Neural cell (in vitro differentiated cells): Measurements from ENCODE around the gene INPP4B. TPM values are rescaled to one million over a fixed set of nuclear protein-coding genes. Genes with fewer than 3 reads are reported as not detected.

Source experiments
- H2AFZ ChIP-seq: fragments of 200-600, 300-800 bp; sonication (generic), shearing (Covaris generic); 2 replicates; pipeline ENCODE4 v1.6.0; 2014; ENCODE audit warnings: low read depth, mild to moderate bottlenecking, antibody characterized with exemption, low read length, moderate library complexity
- H3F3A ChIP-seq: fragments of 200-600 bp; shearing (Covaris generic); 2 replicates; pipeline ENCODE4 v1.6.1; 2016; ENCODE audit warnings: mild to moderate bottlenecking, moderate library complexity, mixed read lengths, antibody characterized with exemption, low read length; ENCODE audit not compliant: insufficient read depth, poor library complexity, severe bottlenecking
- H3K27ac ChIP-seq: fragments of 200-600, 300-800 bp; sonication (generic), shearing (Covaris generic); 2 replicates; pipeline ENCODE4 v1.5.1; 2014; ENCODE audit warnings: mild to moderate bottlenecking, low read length, moderate library complexity
- H3K27me3 ChIP-seq: fragments of 300-800, 200-600 bp; sonication (generic), shearing (Covaris generic); 2 replicates; pipeline ENCODE4 v1.6.0; 2014; ENCODE audit warnings: mild to moderate bottlenecking, low read depth, low read length, moderate library complexity; ENCODE audit not compliant: insufficient read depth
- H3K36me3 ChIP-seq: fragments of 300-800, 200-600 bp; sonication (generic), shearing (Covaris generic); 2 replicates; pipeline ENCODE4 v1.5.1; 2014; ENCODE audit warnings: mild to moderate bottlenecking, antibody characterized with exemption, low read length, moderate library complexity; ENCODE audit not compliant: insufficient read depth
- H3K4me2 ChIP-seq: fragments of 300-800, 200-600 bp; sonication (generic), shearing (Covaris generic); 2 replicates; pipeline ENCODE4 v1.6.0; 2014; ENCODE audit warnings: mild to moderate bottlenecking, low read length
- H3K4me3 ChIP-seq: fragments of 300-800, 200-600 bp; sonication (generic), shearing (Covaris generic); 2 replicates; pipeline ENCODE4 v1.5.1; 2014; ENCODE audit warnings: mild to moderate bottlenecking, low read length, moderate library complexity
- H3K79me2 ChIP-seq: fragments of 200-600 bp; shearing (Covaris generic); replicated peaks from 2 replicates; pipeline ENCODE4 v1.6.0; 2014; ENCODE audit warnings: mild to moderate bottlenecking, low read length, moderate library complexity; ENCODE audit not compliant: insufficient read depth
- H3K9ac ChIP-seq: fragments of 300-800, 200-600 bp; sonication (generic), shearing (Covaris generic); 2 replicates; pipeline ENCODE4 v1.6.1; 2016; ENCODE audit warnings: mild to moderate bottlenecking, low read length, mixed read lengths
- H3K9me2 ChIP-seq: fragments of 200-600 bp; shearing (Covaris generic); 2 replicates; pipeline ENCODE4 v1.6.1; 2016; ENCODE audit warnings: mild to moderate bottlenecking, low read length, mixed read lengths; ENCODE audit not compliant: insufficient read depth
- H3K9me3 ChIP-seq: fragments of 200-600, 300-800 bp; sonication (generic), shearing (Covaris generic); 2 replicates; pipeline ENCODE4 v1.6.1; 2016; ENCODE audit warnings: mild to moderate bottlenecking, mixed run types, low read length, moderate library complexity, mixed read lengths
- H4K20me1 ChIP-seq: fragments of 200-600 bp; shearing (Covaris generic); 2 replicates; pipeline ENCODE4 v1.6.1; 2016; ENCODE audit warnings: mild to moderate bottlenecking, mixed run types; ENCODE audit not compliant: insufficient read depth
- EP300 ChIP-seq: fragments of 450-650 bp; conservative IDR thresholded peaks from 2 replicates; pipeline ENCODE4 v1.6.1; 2014; ENCODE audit warnings: antibody characterized with exemption, mild to moderate bottlenecking, moderate library complexity; ENCODE audit not compliant: poor library complexity, severe bottlenecking
- EZH2 ChIP-seq: fragments of 200-600, 300-800 bp; shearing (Covaris generic), sonication (generic); IDR thresholded peaks from 2 replicates; pipeline ENCODE4 v1.6.1; 2014; ENCODE audit warnings: antibody characterized with exemption, low read length, borderline replicate concordance, mild to moderate bottlenecking; ENCODE audit not compliant: insufficient read depth, poor library complexity, severe bottlenecking
- MXI1 ChIP-seq: fragments of 450-650 bp; conservative IDR thresholded peaks from 2 replicates; pipeline ENCODE4 v1.6.1; 2014; ENCODE audit warnings: antibody characterized with exemption, mild to moderate bottlenecking; ENCODE audit not compliant: poor library complexity, severe bottlenecking
- POLR2AphosphoS5 ChIP-seq: IDR thresholded peaks from 2 replicates; pipeline ENCODE4 v1.6.1; 2012
- RAD21 ChIP-seq: fragments of 450-650 bp; conservative IDR thresholded peaks from 2 replicates; pipeline ENCODE4 v1.6.1; 2014; ENCODE audit warnings: antibody characterized with exemption, mild to moderate bottlenecking, moderate library complexity
- SMC3 ChIP-seq: fragments of 450-650 bp; conservative IDR thresholded peaks from 2 replicates; pipeline ENCODE4 v1.6.1; 2014; ENCODE audit warnings: antibody characterized with exemption, mild to moderate bottlenecking, moderate library complexity; ENCODE audit not compliant: poor library complexity
- TAF1 ChIP-seq: IDR thresholded peaks from 2 replicates; pipeline ENCODE4 v1.6.1; 2012; ENCODE audit warnings: low read depth
- polyA plus RNA-seq: library from polyadenylated mRNA; depleted of rRNA; stranded (reverse); fragments of >200 nt; gene quantifications from 2 replicates; pipeline ENCODE4 v1.2.3, GENCODE V29; 2014
- TF ChIP-seq, protein P1 (sequence below): fragments of 450-650 bp; IDR thresholded peaks from 2 replicates; pipeline ENCODE4 v1.5.1; 2014; ENCODE audit warnings: antibody characterized with exemption, mild to moderate bottlenecking, moderate library complexity; ENCODE audit not compliant: poor library complexity, severe bottlenecking
- TF ChIP-seq, protein P2 (sequence below): IDR thresholded peaks from 2 replicates; pipeline ENCODE4 v1.6.1; 2012; ENCODE audit warnings: borderline replicate concordance

INPP4B gene
- polyA plus RNA-seq, 1 donor from 2014 or later: 0.30 TPM

DNA sequence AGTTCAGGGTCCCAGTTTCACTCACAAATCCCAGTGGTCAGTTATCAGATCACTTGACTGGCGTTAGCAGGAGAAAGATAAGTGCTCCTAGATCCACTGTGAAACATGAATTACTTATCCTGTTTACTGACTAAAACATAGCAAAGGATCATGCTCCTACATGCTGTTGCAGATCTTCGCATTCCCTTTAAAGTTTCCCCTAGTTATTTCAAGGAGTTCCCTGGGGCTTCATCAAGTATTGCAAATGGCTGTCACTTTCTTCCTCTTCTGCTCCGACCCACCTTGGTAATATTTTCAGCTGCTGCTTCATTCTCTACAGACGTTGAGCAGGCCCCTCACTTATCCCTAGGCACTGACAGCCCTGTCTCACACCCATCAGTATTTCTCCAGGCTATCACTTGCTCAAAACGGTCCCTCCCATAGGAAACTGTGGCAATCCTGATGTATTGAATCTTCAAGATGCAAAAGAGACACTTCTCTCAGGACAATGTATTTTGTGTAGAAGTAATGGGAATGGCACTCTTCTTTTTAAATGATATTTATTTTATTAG is 466.0 kb downstream of the INPP4B start:
- no peak overlapping the region for H3K4me2 ChIP-seq
- H3K27ac ChIP-seq: no peak overlapping the region
- H3F3A ChIP-seq: no peaks in the 10 kb centered on the region
- no peak overlapping the region for H3K9ac ChIP-seq
- H3K9me3 ChIP-seq: no peaks in the 10 kb centered on the region
- H2AFZ ChIP-seq: no peak overlapping the region
- no peaks in the 10 kb centered on the region for H3K79me2 ChIP-seq
- H3K36me3 ChIP-seq: no peaks in the 10 kb centered on the region
- no peaks in the 10 kb centered on the region for H3K9me2 ChIP-seq
- H4K20me1 ChIP-seq: no peaks in the 10 kb centered on the region
- H3K4me3 ChIP-seq: no peak overlapping the region
- TF ChIP-seq EP300: no peak
- TF ChIP-seq, protein P1, sequence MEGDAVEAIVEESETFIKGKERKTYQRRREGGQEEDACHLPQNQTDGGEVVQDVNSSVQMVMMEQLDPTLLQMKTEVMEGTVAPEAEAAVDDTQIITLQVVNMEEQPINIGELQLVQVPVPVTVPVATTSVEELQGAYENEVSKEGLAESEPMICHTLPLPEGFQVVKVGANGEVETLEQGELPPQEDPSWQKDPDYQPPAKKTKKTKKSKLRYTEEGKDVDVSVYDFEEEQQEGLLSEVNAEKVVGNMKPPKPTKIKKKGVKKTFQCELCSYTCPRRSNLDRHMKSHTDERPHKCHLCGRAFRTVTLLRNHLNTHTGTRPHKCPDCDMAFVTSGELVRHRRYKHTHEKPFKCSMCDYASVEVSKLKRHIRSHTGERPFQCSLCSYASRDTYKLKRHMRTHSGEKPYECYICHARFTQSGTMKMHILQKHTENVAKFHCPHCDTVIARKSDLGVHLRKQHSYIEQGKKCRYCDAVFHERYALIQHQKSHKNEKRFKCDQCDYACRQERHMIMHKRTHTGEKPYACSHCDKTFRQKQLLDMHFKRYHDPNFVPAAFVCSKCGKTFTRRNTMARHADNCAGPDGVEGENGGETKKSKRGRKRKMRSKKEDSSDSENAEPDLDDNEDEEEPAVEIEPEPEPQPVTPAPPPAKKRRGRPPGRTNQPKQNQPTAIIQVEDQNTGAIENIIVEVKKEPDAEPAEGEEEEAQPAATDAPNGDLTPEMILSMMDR: no peak
- TF ChIP-seq EZH2: no peak
- TF ChIP-seq, protein P2, sequence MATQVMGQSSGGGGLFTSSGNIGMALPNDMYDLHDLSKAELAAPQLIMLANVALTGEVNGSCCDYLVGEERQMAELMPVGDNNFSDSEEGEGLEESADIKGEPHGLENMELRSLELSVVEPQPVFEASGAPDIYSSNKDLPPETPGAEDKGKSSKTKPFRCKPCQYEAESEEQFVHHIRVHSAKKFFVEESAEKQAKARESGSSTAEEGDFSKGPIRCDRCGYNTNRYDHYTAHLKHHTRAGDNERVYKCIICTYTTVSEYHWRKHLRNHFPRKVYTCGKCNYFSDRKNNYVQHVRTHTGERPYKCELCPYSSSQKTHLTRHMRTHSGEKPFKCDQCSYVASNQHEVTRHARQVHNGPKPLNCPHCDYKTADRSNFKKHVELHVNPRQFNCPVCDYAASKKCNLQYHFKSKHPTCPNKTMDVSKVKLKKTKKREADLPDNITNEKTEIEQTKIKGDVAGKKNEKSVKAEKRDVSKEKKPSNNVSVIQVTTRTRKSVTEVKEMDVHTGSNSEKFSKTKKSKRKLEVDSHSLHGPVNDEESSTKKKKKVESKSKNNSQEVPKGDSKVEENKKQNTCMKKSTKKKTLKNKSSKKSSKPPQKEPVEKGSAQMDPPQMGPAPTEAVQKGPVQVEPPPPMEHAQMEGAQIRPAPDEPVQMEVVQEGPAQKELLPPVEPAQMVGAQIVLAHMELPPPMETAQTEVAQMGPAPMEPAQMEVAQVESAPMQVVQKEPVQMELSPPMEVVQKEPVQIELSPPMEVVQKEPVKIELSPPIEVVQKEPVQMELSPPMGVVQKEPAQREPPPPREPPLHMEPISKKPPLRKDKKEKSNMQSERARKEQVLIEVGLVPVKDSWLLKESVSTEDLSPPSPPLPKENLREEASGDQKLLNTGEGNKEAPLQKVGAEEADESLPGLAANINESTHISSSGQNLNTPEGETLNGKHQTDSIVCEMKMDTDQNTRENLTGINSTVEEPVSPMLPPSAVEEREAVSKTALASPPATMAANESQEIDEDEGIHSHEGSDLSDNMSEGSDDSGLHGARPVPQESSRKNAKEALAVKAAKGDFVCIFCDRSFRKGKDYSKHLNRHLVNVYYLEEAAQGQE: no peak
- no peak for TF ChIP-seq TAF1
- no peak for TF ChIP-seq MXI1
- TF ChIP-seq RAD21: no peak
- no peak for TF ChIP-seq SMC3
- no peak for TF ChIP-seq POLR2AphosphoS5
- H3K27me3 ChIP-seq: no peaks in the 10 kb centered on the region

DNA sequence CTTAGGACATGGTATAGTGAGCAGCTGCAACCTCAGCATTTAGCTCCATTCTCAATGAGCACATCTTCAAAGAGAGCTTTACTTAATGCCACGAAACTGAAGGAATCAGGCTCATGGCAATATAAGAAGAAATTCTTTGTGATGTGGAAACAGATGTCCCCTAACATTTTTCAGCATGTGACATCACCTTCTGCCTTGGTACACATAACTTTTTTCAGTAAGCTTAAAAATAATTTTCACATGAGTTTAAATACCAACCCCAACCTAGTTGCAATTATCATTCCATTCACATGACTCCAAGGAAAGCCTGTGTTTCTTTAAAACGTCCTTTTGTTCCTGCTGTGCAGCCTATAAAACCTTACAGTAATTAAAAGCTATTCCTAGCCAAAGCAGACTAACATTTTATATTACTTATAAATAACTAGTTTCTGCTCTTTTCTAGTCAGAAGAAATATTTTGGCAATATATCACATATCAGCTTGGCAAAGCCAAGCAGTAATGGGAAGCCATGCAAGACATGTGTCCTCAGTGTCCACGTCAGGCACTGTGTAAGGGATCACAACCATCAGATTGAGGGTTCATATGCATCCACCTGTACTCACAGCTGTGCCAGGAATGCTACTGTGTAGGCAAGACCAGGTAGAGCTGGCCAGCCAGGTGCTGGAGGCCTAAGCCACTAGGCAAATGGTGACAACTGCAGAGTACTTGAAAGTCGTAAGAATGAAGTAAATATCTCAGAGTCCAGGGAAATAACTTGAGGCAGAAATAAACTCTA is 466.6 kb downstream of the INPP4B start:
- Histone ChIP-seq H3K27ac (no peak overlapping the region), H3K4me2 (no peak overlapping the region), H3K9me2 (no peaks in the 10 kb centered on the region), H3K4me3 (no peak overlapping the region), H2AFZ (no peak overlapping the region), H4K20me1 (no peaks in the 10 kb centered on the region), H3K79me2 (no peaks in the 10 kb centered on the region), H3K9ac (no peak overlapping the region), H3K9me3 (no peaks in the 10 kb centered on the region), H3K27me3 (no peaks in the 10 kb centered on the region), H3K36me3 (no peaks in the 10 kb centered on the region), H3F3A (no peaks in the 10 kb centered on the region)
- TF ChIP-seq, protein P2: no peak
- no peak for TF ChIP-seq RAD21
- TF ChIP-seq EP300: no peak
- TF ChIP-seq EZH2: no peak
- TF ChIP-seq POLR2AphosphoS5: no peak
- TF ChIP-seq SMC3: no peak
- no peak for TF ChIP-seq TAF1
- TF ChIP-seq, protein P1: no peak
- no peak for TF ChIP-seq MXI1
